HUDEP-2 (cell line): Measurements from ENCODE around the gene LIN9.
"Not testable (repeated sequence)": the region's sequence is repeated elsewhere in the genome, so short reads cannot be mapped to it uniquely, and the experiment has no call there.

Source experiments
- DNase-seq, 76 experiments: peaks; one replicate each; lab custom pipeline; 2025; ENCODE audit not compliant: unreplicated experiment in 76 of 76; lab: John Stamatoyannopoulos, UW

Gene LIN9

GRCh38 chr1:226277897-226278296 is 31.1 kb downstream of the LIN9 start:
- DNase-seq, result no peak

GRCh38 chr1:226276987-226277386 is 32.0 kb downstream of the LIN9 start:
- DNase-seq, result no peak

- DNase-seq, result no peak
Measured at GRCh38 chr1:226276077-226276682, 32.8 kb downstream of the LIN9 start.

- peak in 13 of 76 experiments; percentile 0 to 41 (median 5) for DNase-seq
Measured at GRCh38 chr1:226274138-226274537, 34.8 kb downstream of the LIN9 start.

- DNase-seq, result not testable (repeated sequence)
Measured at GRCh38 chr1:226272233-226272902, 36.6 kb downstream of the LIN9 start.

GRCh38 chr1:226268421-226269124 is 40.4 kb downstream of the LIN9 start:
- DNase-seq, result no peak

GRCh38 chr1:226261818-226262217 is 47.1 kb downstream of the LIN9 start:
- no peak for DNase-seq

GRCh38 chr1:226255380-226255779 is 53.6 kb downstream of the LIN9 start:
- DNase-seq, result no peak

- DNase-seq, result no peak
Measured at GRCh38 chr1:226253933-226254332, 55.0 kb downstream of the LIN9 start.

- DNase-seq, result not testable (repeated sequence)
Measured at GRCh38 chr1:226252841-226253240, 56.1 kb downstream of the LIN9 start.

- DNase-seq, result no peak
Measured at GRCh38 chr1:226250511-226250910, 58.5 kb downstream of the LIN9 start.

- no peak for DNase-seq
Measured at GRCh38 chr1:226248796-226249195, 60.2 kb downstream of the LIN9 start.

GRCh38 chr1:226248091-226248490 is 60.9 kb downstream of the LIN9 start:
- no peak for DNase-seq

- no peak for DNase-seq
Measured at GRCh38 chr1:226239421-226239820, 69.5 kb downstream of the LIN9 start.

GRCh38 chr1:226236826-226237225 is 72.1 kb downstream of the LIN9 start:
- no peak for DNase-seq

GRCh38 chr1:226233806-226234205 is 75.2 kb downstream of the LIN9 start:
- DNase-seq, result no peak

GRCh38 chr1:226233293-226233692 is 75.7 kb downstream of the LIN9 start:
- no peak for DNase-seq

- no peak for DNase-seq
Measured at GRCh38 chr1:226226601-226227000, 82.4 kb downstream of the LIN9 start.

GRCh38 chr1:226223786-226224244 is 85.1 kb downstream of the LIN9 start:
- DNase-seq, result peak in 2 of 76 experiments; percentile 5 to 6

- no peak for DNase-seq
Measured at GRCh38 chr1:226223157-226223785, 85.7 kb downstream of the LIN9 start, which contains the start of gene MIXL1. TSS of gene MIXL1 (plus strand) at chr1:226223664. CDS start at chr1:226223682, 18 bp downstream.

- no peak for DNase-seq
Measured at GRCh38 chr1:226222686-226223085, 86.3 kb downstream of the LIN9 start.
